Activated CD4-positive, CD25-positive, alpha-beta regulatory T cell treated with anti-CD3 and anti-CD28 coated beads, Interleukin-2, amount 50 U/mL, for 16 hours (primary cell): ENCODE results near the gene PDHA2.
"Not testable (repeated sequence)": the region's sequence is repeated elsewhere in the genome, so short reads cannot be mapped to it uniquely, and the experiment has no call there.

Source experiments
- DNase-seq: peaks from one replicate; pipeline ENCODE4 v3.0.0-alpha.2; 2020; ENCODE audit warnings: low read depth, low spot score

PDHA2 gene

DNA sequence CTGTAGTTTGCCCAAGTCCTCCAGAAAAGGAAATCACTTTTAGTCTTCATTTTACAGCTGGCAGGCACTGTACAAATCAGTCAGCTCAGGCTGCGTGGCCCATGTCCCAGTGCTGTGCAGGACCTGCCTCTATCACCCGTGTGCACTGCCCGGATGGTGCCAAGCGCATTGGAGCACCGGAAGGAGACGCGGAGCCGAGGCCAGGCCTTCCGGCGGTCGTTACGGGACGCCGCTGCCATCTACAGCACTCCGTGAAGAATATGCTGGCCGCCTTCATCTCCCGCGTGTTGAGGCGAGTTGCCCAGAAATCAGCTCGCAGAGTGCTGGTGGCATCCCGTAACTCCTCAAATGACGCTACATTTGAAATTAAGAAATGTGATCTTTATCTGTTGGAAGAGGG, at the start of gene PDHA2:
PDHA2 (plus strand) TSS at position 203 of the 400 bp plus-strand sequence; CDS start at position 261, 58 bp downstream.
- no peak for DNase-seq

DNA sequence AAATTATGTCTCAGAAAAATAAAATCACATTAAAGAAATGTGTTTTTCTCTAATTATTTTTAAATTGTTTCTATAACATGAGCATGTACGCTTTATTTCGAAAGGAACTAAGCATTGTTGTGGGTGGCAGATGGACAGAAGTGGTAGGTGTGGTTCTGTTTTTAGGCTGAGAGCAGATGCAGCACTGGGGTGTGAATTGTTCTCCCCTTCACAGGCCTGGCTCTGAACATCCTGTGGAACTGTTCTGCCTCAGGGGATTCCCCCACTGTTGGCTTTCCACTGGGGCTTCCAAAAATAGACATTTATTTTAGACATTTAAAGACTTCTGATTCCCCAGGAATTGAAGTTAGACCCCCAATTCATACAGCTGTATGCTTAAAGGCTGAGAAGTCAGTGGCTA, 41.9 kb upstream of the PDHA2 start:
- no peak for DNase-seq

DNA sequence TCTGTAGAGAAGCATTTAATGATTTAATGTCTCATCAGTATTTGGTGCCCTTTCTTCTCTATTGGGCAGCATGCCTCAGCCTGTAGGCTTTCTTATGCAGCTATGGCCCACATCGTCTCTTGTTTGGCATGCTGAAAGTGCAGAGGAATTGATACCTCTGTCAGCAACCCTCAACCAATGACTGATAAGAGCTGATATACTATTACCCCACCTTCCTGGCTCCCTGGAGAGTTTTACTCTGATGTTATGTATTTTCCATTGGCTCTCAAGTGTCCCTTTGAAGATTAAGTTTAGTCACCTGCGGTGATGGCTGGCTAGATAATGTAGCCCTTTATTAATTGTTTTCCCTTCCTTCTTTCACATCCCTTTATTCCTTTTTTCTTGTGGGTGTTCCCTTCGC, 41.2 kb upstream of the PDHA2 start:
- no peak for DNase-seq

DNA sequence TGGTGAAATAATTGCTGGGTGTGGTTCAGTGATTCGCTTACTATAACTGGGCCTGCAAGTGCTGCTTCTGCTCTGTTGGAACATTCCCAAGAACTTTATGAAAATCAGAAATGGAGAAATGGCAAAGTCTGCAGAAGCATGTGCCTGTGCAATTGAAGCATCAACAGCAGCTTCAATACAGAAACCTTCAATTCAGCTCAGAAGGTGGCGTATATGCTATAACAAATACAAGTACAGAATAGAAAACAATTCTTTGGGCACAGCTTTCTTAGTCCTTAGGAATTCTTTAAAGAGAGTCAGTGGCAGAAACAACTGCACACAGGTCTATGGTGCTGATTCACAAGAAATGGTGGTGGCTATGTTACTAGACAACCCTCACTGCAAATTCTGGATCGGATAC, 18.0 kb upstream of the PDHA2 start:
- no peak for DNase-seq

DNA sequence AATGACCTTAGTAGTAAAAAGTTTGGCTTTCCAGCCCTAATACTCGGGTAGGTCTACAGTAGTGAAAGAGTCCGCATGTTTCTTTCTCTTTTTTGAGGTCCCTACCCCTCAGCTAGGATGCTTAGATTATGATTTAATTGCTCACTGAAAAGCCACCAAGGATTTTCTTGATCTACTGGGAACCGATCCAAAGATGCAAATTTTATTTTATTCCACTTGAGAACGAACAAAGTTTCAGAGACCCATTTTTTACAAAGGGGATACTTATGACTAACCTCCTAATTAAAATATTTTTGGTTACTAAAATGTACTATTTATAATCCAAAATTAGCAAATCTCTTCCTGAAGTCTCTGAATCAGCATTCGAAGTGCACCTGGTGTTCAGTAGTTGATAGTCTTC, 14.3 kb upstream of the PDHA2 start:
- no peak for DNase-seq

DNA sequence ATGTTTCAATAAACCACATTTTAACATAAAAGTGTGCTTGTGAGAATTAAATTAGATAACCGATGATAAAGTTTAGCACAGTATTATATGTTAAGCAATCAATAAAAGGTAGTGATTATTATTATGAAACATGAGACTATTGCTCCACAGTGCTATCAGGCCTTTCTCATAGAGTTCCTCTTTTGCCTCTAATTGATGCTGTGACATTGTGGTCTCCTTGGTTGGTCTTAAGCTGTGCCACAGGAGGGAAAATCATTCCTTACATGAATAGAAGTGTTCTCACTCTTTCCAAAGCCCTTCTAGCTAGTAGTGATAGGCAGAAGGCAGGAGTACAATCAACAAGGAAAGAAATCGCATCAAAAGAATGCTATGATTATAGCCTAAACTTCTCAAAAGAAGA, 9.2 kb upstream of the PDHA2 start:
- DNase-seq: no peak

DNA sequence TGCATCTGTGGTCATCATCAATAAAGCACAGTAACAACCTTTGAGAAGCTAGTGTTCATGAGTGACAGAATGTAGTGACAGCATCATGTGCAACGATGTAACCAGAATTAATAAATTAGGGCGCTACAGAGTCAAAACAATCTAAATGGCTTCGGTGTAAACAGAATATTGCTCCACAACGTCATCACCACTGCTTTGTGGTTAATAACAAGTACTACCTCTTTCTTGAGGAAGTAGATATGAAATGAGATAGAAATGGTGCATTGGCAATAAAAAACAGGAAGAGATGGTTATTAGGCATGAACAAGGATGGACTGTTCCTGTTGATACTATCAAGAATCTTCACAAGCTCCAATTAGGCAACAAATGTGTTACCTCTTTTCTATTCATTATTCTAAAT, 8.7 kb upstream of the PDHA2 start:
- DNase-seq: no peak

DNA sequence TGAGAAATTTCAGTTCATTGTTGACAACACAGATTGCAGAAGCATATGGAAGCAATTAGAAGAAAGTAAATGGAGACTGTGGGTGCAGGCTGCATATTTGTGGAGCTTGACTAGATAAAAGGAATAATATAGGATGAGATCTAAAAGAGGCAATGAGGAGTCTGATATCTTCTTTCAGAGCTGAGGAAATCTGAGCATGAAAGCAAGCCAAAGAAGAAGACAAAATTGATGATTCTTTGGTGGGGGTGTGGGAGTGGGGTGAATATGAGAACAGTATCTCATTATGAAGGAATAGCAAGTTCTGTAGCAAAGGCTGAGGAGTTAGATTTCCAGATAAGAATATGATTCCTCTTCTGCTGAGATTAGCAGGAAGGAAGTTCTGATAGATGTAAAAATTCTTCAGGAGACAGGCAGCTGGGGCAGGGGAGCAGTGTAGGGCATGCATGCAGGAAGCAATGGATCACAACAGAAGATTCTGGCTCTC, 6.1 kb upstream of the PDHA2 start:
- no peak for DNase-seq

DNA sequence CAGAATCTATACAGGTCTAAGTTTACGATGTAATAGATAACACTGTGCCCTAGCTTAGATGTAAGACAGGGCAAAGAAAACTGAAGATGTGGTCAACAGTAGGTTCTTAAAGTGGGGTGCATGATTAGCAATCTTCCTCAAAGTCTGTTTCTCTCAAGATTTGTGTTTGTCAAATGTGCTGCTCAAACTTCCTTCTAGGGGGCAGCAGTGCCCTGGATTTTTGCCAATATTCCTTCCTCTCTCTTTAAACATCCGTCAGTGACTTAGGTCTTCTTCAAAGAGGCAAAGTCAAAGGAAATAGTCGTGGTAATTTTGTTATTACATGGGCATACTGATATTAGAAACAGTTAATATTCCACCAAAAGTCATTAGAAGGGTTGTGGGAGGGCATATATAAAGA, 4.2 kb upstream of the PDHA2 start:
- no peak for DNase-seq

DNA sequence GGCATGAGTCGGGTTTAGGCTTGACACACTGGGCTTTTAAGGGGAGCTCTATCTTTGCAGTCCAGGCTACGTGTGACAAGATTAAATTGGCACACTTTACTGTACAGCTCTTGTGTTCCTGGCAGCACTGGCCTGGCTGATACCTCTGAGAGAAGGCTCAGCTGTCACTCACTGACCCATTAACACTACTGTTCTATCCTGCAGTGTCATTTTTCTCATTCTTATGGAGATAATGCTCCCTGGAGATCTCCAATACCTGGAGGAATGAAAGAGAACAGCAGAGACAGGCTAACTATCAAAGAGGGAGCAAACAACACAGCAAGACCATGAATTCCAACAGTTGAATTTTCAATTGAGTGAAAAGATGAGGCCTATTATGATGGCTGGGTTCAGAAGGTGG, 1.7 kb upstream of the PDHA2 start:
- no peak for DNase-seq

DNA sequence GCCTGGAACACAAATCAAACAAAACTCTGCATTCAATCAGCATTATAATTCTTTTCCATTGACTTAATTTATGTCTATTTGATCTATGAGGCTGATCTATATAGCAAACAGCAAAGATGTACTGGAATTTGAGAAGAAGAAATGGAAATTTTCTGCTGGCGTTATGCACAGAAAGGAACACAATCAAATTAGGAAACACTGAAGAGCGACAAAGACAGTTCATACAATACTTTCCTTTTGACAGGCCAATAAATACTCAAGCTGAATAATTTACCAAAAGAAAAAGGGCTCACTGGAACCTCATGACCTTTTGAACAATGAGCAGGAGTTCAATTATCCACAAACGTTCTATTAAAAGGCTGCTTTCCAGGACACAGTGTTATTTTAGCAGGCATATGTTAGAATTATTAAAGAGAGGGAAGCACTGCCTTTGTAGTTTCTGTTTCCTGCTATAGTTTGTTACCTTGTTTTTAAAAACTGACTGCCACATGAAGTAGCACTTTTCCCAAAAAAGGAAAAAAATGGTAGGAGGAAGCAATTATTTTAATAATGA, 8.1 kb downstream of the PDHA2 start:
- DNase-seq: no peak

DNA sequence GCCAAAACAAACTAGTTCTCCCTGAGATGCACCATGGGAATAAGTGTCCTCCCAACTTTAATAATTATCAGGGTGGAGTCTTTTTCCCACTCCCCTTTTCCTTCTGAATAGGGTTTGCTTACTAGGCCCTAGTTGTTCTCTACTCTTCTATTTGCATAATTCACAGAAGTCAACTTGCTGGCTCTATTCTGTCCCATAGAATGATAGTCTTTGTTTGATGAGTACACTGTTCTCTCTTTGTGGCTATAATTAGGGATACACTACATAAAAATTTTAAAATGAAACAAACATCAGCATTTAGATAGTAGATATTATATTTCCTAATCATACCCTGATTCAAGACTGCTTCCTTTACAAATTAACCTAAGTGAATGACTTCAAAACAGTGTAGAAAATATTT, 10.3 kb downstream of the PDHA2 start:
- DNase-seq: no peak

DNA sequence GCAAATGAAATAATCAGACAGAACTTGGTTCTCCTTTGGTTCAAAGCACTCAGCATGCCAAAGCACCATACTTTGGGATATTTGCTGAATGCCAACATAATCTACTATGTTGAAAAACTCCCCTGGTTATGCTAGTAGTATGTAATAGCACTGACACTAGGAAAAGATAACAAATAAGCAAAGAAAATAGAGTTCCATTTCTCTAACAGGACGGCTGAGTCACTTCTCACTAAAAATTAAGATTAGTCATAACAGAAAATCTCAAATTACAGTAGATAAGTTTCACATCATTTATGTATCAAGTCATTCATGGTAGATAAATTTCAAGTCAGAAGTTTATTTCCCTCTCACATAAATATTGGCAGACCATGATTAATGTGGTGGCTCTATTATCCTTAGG, 17.9 kb downstream of the PDHA2 start:
- no peak for DNase-seq

DNA sequence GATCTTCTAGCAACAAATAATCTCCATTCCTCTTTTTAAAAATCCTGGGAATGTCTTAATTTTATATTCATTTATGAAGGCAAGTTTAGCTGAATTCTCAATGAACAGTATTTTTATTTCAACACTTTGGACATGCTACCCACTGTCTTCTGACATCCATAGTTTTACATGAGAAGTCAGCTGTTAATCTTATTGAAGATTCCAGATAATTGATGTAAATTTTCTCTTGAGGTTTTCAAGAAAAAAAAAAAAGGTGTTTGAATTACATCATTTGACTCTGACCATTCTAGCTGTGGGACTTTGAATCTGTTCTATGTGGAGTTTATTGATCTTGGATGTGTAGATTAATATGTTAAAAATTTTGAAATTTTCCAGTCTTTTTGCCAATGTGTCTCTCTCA, 28.0 kb downstream of the PDHA2 start:
- DNase-seq: no peak

DNA sequence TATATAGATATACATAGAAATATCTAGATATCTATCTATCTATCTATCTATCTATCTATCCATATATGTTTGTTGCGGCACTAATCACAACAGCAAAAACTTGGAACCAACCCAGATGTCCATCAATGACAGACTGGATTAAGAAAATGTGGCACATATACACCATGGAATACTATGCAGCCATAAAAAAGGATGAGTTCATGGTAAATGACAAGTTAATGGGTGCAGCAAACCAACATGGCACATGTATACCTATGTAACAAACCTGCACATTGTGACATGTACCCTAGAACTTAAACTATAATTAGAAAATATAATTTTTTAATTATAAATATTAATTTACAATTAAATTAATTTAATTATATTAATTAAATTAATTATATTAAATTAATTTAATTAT, 29.5 kb downstream of the PDHA2 start:
- not testable (repeated sequence) for DNase-seq

DNA sequence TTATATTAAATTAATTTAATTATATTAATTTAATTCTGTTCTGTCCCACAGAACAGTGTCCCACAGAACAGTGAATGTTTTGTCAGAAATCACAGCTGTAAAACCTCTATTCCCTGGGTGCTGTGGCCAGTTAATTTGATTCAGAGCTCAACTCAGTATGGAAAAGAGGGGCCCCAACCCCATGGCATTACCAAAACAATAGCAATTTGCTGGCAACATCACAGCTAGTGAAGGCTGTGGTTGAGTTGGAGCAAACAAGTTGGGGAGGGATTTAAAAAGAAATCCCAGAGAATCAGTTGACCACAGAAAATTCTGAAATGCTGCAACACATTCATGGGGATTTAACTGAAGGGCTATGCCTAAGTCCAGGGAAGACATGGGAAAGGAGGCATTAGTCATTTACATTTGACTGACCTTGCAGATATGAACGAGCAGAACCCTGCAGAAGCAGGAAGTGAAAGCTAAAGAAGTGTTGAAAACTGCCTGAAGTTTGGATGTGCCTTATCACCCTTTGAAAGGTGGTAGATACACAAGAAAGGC, 30.1 kb downstream of the PDHA2 start:
- no peak for DNase-seq

DNA sequence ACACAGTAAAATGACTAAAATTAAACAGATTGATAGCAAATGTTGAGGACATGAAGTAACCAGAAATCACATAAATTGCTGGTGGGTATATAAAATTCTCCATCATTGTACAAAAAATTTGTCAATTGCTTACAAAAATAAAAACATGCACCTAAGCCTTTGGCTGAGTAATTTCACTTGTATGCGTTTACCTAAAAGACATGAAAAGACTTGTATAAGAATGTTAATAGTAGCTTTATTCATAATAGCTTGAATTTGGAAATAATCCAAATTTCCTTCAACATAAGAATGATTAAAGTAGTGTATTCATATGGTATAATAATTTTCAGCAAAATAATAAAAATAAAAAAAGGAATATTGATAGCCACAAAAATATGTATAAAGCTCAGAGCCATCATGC, 37.7 kb downstream of the PDHA2 start:
- no peak for DNase-seq

DNA sequence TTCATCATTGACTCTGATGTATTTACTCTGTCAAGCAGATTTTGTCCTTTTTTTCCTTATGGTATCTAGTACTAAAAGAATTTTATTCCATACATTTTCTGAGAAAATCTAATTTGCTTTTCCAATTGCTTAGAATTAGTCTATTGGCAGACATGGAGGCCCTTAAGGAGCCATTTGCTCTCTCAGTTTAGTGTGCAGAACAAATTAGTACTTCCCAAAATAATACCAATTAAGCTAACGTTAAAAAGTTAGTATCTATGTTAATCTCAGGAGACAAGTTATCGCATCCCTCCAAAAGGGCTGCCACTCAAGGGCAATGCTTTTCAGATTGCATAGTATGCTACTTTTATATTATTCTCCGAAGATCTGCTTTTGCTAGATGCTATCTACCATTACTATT, 47.7 kb downstream of the PDHA2 start:
- no peak for DNase-seq

DNA sequence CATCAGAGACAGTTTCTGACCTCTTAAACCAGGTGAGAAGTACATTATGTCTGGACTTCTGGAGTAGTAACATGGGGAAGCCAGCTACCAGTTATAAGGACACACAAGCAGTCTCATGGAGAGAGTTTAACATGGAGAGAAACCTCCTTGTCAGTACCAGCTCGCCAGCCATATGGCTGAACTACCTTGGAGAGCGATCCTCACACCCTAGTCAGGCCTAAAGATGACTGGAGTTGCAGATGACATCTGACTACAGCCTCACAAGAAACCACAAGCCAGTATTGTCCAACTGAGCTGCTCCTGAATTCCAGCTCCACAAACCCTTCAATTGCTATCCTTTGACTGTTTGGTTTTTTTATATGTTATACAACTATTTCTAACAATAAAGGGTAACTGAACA, 49.8 kb downstream of the PDHA2 start:
- DNase-seq: no peak
